ENCODE data around the gene USP17L30.

Gene USP17L30

DNA sequence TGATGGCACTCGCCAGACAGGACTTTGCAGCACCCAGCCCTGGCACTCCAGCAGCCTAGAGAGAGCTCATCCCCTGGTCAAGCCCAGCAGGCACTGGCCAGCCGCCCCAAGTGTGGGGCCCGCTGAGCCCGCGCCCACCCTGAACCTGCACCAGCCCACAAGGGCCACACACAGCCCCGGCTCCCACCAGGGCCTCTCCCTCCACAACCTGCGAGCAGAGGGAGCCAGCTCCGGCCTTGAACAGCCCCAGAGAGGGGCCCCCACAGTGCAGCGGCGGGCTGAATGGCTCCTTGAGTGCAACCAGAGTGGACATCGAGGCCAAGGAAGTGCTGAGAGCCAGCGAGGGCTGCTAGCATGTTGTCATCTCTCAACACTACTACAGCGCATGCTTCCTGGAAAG, 46.9 kb downstream of the USP17L30 start:
- TF ChIP-seq, protein P1, sequence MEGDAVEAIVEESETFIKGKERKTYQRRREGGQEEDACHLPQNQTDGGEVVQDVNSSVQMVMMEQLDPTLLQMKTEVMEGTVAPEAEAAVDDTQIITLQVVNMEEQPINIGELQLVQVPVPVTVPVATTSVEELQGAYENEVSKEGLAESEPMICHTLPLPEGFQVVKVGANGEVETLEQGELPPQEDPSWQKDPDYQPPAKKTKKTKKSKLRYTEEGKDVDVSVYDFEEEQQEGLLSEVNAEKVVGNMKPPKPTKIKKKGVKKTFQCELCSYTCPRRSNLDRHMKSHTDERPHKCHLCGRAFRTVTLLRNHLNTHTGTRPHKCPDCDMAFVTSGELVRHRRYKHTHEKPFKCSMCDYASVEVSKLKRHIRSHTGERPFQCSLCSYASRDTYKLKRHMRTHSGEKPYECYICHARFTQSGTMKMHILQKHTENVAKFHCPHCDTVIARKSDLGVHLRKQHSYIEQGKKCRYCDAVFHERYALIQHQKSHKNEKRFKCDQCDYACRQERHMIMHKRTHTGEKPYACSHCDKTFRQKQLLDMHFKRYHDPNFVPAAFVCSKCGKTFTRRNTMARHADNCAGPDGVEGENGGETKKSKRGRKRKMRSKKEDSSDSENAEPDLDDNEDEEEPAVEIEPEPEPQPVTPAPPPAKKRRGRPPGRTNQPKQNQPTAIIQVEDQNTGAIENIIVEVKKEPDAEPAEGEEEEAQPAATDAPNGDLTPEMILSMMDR (IDR thresholded peaks at IDR 0.05; ENCODE audit: low read depth, low read length), result no peak
- H3K4me3 ChIP-seq (replicated peaks in 1 of 2; ENCODE audit: low read depth in 2 of 2, low read length in 2 of 2), result no peak overlapping the region
- DNase-seq (ENCODE audit: low read depth in 2 of 2), result no peak

Measured in cardiac fibroblast (primary cell).